IPS DF 4.7 (cell line): Measurements from ENCODE around the gene XYLB.
"Not testable (repeated sequence)": the region's sequence is repeated elsewhere in the genome, so short reads cannot be mapped to it uniquely, and the experiment has no call there.

ENCODE experiments used
- DNase-seq: peaks from one replicate; pipeline ENCODE4 v3.0.0-alpha.2; 2013; ENCODE audit warnings: low spot score; ENCODE audit errors: extremely low read depth

XYLB gene

GRCh38 chr3:38320638-38321037 lies 25.9 kb upstream of the XYLB start:
- not testable (repeated sequence) for DNase-seq

- DNase-seq: no peak
Measured at GRCh38 chr3:38323060-38323459, 23.5 kb upstream of the XYLB start.

DNA sequence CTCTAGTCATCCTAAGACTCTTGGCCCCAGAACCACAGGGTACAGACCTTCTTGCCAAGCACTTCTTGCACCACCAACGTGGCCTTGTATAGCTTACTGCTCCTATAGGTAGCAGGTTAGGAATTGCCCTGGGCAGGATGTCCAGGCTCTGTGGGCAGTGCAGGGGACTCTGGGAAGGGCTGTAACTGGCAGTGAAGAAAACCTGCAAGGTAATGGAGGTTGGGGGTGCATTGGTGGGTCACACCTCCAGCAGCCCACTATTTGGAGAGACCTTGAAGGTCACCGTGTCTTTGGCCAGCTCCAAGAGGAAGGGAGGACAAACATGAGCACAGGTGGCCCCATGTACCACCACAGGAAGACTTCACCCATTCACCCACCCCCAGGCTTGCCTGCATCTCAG lies 21.3 kb upstream of the XYLB start:
- DNase-seq: no peak

GRCh38 chr3:38327335-38328009 lies 19.1 kb upstream of the XYLB start:
- DNase-seq: no peak

DNA sequence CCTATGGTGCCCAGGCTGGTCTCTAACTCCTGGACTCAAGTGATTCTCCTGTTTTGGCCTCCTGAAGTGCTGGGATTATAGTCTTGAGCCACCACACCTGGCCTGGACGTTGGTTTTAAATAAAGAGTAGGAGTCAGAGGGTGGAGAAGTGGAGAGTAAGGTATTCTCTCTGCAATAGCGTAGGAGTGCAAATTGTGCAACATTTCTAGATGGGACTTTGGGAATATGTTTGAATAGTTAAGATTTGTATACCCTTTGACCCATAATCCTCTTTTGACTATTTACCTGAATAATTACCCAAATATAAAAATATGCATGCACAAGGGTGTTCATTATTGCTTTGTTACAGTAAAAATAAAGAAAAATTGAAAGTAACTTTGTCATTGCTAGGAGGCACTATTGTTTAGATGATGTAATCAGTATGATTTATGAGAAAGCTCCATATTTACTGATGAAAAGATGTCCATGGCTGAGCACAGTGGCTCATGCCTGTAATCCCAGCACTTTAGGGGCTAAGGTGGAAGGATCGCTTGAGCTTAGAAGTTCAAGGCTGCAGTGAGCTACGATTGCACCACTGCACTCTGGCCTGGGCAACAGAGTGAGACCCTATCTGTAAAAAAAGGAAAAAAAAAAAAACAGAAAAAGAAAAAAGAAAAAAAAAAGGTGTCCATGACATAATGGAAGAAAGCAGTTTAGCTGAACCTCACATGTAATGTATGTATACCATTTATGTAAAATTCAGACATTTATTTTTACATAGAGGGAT lies 15.1 kb upstream of the XYLB start:
- DNase-seq: no peak

- no peak for DNase-seq
Measured at GRCh38 chr3:38332201-38332600, 14.4 kb upstream of the XYLB start.

GRCh38 chr3:38334142-38335055 lies 12.2 kb upstream of the XYLB start:
- DNase-seq: no peak

DNA sequence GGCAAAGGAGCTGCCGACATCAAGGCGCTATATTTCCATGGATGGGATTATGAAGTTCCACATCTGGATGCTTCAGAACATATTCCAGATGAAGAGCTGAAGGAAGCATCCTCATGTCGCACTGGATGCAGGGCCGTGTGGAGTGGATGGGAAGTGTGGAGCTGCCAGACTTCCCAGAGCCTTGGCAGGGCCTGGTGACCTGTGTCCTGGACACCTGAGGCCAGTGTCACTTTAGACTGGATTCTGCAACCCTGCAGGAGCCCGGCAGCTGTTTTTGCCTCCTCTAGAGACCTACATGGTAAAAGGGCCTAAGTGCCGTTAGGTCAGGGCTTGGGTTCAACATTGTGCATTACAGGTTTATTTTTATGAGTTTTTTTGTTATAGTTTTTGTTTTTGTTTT lies 11.3 kb upstream of the XYLB start:
- DNase-seq: no peak

- no peak for DNase-seq
Measured at GRCh38 chr3:38337703-38338102, 8.9 kb upstream of the XYLB start.

DNA sequence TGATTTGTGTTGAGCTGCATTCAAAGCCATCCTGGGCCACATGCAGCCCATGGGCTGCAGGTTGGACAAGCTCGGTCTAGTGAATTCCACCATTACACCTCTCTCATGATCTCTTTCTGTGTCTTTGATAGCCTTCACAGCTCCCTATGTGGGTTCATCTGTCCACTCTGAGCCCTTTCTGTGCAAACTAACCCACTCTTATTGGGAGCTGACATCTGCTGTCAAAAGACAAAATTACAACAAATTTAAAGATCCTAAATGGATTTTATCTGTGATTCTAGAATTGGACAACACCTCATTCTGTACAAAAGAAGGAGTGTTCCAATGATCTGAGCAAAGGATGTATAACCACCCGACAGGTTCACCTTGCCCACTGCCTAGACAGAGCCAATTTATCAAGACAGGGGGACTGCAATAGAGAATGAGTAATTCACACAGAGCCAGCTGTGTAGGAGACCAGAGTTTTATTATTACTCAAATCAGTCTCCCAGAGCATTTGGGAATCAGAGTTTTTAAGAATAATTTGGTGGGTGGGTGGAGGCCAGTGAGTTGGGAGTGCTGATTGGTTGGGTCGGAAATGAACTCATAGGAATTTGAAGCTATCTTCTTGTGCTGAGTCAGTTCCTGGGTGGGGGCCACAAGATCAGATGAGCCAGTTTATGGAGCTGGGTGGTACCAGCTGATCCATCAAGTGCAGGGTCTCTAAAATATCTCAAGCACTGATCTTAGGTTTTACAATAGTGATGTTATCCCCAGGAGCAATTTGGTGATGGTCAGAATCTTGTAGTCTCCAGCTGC lies 2.6 kb upstream of the XYLB start:
- no peak for DNase-seq

DNA sequence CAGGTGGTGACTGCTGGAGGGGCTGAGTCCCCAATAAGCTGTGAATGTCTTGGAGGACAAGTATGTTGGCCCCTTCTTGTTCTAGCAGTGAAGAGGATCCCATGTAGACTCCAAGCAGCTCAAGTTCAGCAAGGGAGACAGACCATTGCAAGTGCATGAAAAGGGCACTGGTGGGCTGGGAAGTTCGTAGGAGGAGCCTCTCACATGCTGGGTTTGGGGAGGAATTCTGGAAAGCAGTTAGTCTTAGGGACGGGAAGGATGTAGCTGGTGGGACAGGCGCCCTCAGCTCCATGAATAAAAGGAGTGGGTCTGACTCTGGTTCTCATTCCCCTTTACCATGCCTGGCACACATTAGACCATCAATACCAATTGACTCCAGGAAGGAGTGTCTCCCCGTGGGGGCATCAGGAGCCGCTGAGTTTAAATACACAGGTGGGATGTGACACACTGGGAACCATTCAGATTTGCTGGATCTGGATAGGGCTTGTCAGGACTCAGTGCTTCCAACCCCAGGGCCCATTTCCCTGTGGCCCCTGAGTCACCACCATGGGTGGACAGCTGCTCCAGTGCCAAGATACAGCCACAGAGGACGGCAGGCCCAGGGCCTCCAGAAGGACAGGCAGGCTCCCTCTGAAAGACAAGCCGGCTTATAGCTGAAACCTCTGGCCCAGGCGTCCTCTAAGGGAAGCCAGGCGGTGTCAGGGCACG lies 552 bp upstream of the XYLB start:
- no peak for DNase-seq

- DNase-seq: no peak
Measured at GRCh38 chr3:38347421-38348200, 1.0 kb downstream of the XYLB start.

DNA sequence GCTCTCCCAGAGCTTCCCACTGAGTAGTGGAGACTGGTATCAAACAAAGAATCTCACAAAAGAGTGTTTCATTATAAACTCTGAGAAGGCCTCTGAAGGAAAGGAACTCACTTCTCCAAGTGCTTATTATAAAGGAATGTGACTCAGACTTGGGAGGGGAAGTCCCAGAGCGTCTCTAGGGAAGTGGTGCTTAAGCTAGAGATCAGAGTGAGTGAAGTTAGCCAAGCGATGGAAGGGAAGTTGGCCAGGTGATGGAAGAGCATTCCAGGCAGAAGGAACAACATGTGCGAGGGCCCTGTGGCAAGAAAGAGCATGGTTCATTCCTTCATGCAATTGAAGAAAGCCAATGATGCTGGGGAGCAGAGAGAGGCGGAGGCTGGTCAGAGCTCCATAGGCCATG lies 2.3 kb downstream of the XYLB start:
- no peak for DNase-seq

DNA sequence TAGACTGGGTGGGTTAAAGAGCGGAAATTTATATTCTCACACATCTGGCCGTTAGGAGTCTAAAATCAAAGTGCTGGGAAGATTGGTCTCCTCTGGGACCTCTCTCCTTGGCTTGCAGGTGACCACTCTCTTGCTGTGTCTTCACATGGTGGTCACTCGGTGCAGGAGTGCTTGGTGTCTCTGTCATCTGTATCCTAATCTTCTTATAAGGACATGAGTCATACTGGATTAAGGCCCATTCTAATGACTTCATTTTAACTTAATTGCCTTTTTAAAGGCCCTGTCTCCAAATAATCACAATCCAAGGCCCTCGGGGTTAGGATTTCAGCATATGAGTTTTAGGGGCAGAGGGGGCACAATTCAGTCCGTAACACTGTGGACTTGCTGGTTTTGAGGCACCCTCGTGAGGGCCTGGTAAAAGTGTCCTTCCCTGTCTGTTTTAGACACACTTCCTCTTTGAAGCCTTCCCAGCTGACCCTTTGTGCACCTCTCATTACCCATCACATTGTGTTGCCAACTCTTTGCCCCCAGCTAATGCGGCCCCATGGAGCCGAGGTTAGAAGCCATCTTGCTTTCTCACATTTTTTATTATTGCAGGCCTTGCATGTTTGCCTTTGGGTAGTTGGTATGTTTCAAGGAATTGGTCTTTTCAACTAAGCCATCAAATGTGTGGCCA lies 3.2 kb downstream of the XYLB start:
- no peak for DNase-seq

GRCh38 chr3:38353151-38353550 lies 6.6 kb downstream of the XYLB start:
- no peak for DNase-seq

- DNase-seq: no peak
Measured at GRCh38 chr3:38354588-38355330, 8.2 kb downstream of the XYLB start.

- no peak for DNase-seq
Measured at GRCh38 chr3:38359038-38359437, 12.5 kb downstream of the XYLB start.

GRCh38 chr3:38360345-38360744 lies 13.8 kb downstream of the XYLB start:
- no peak for DNase-seq

DNA sequence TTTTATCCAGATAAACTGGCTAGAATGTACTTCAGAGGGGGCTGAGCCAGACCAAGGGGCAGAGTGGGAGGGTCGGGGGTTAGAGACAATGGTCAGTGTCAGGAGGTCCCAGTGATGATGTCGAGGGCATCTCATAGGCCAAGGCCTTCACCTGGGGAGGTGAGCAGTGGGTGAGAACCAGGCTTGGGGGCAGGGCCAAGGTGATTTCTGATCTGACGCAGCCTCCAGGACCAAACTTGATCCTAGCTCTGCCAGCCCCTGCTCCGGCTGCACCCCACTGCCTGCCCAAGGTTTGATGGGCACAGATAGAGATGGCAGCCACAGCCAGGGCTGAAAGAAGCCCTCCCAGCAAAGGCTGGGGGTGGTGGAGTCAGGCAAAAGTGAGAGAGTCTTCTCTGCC lies 14.9 kb downstream of the XYLB start:
- DNase-seq: no peak
